WTC11 (cell line): ENCODE results near the gene NPAS2.

Source experiments
- GABPB1 ChIP-seq: sonication (generic); formaldehyde crosslinking; IDR thresholded peaks from 2 replicates; pipeline ENCODE4 v1.8.1; 2023; ENCODE audit warnings: mild to moderate bottlenecking, missing genetic modification reagents
- SMAD4 ChIP-seq: sonication (generic); formaldehyde crosslinking; IDR thresholded peaks from 2 replicates; pipeline ENCODE4 v1.8.0; 2022; ENCODE audit warnings: mild to moderate bottlenecking, missing genetic modification reagents
- TF ChIP-seq, protein P1 (sequence below): fragments of 200-600 bp; IDR thresholded peaks from 2 replicates; pipeline ENCODE4 v1.8.0; 2022; ENCODE audit warnings: antibody characterized with exemption

DNA sequence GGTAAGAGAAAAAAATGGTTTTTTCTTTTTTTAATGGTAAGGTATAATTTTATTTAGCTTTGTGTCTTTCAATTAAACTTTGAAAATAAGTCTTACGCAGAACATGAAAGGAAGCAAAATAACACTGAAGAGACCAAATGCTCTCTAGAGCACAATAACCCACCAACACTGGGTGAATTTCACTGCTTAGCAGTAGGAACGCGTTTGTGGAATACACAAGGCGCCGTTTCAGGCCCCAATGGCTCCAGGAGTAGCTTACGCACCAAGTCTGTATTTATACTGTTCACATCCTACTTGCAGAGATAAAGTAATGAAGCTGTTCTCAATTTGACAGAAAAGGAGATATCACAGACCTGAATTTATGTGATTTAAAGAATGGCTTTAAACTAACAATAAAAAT is 205.6 kb downstream of the NPAS2 start:
- TF ChIP-seq, protein P1, sequence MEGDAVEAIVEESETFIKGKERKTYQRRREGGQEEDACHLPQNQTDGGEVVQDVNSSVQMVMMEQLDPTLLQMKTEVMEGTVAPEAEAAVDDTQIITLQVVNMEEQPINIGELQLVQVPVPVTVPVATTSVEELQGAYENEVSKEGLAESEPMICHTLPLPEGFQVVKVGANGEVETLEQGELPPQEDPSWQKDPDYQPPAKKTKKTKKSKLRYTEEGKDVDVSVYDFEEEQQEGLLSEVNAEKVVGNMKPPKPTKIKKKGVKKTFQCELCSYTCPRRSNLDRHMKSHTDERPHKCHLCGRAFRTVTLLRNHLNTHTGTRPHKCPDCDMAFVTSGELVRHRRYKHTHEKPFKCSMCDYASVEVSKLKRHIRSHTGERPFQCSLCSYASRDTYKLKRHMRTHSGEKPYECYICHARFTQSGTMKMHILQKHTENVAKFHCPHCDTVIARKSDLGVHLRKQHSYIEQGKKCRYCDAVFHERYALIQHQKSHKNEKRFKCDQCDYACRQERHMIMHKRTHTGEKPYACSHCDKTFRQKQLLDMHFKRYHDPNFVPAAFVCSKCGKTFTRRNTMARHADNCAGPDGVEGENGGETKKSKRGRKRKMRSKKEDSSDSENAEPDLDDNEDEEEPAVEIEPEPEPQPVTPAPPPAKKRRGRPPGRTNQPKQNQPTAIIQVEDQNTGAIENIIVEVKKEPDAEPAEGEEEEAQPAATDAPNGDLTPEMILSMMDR: no peak
- no peak for TF ChIP-seq GABPB1
- no peak for TF ChIP-seq SMAD4 (CRISPR knock-in tag)
